ENCODE measurements around the gene SYT1.
A peak's percentile ranks its signal among the peaks of the same experiment; 100 is the strongest.

DNA sequence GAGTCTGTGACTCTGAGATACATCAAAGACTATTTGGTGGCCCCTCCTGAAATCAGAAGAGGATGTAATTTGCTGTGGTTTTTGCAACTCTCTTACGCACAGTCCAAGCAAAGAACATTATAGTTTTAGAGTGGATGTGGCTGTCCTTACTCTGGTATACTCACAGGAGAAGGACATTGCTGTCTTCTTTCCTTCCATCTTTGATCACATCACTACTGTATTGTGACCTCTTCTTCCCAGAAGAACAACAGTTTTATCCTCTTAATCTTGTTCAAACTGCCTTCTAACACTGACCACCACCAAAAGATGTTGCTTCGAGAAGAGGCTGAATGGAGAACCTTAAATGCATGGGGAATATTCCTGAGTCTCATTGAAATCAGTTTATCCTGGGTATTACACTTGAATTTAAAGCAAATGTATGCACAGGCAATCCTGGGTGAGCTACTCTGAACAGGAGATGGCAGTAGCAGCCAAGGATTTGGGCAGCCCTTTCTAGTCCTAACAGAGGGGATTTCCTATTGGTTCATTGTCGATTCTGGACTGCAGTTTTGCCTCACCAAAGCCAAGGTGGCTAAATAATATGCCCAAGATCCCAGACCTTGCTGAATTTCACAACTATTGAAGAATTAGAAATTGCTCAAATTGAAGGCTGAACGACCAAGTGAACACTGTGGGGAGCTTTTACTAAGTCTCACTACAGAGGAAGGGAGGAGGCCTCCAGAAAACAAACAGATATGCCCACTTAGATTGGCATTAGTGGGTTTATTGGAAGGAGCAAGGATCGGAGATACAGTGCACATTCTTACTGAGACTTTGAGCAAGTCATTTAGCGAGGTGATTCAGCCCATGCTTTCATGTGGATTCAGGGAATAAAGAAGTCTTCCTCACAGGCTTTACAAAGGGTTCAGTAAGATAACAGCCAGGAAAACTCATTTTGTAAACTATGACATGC is 543.4 kb downstream of the SYT1 start:
- TF ChIP-seq, protein P1, sequence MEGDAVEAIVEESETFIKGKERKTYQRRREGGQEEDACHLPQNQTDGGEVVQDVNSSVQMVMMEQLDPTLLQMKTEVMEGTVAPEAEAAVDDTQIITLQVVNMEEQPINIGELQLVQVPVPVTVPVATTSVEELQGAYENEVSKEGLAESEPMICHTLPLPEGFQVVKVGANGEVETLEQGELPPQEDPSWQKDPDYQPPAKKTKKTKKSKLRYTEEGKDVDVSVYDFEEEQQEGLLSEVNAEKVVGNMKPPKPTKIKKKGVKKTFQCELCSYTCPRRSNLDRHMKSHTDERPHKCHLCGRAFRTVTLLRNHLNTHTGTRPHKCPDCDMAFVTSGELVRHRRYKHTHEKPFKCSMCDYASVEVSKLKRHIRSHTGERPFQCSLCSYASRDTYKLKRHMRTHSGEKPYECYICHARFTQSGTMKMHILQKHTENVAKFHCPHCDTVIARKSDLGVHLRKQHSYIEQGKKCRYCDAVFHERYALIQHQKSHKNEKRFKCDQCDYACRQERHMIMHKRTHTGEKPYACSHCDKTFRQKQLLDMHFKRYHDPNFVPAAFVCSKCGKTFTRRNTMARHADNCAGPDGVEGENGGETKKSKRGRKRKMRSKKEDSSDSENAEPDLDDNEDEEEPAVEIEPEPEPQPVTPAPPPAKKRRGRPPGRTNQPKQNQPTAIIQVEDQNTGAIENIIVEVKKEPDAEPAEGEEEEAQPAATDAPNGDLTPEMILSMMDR (conservative IDR thresholded peaks at IDR 0.05; ENCODE audit: low read length): peak; percentile 73
- TF ChIP-seq EZH2phosphoT487 (IDR thresholded peaks at IDR 0.05; ENCODE audit: borderline replicate concordance, low read depth, low read length): no peak

Measured in OCI-LY7 (cell line).